ENCODE measurements around the gene NRN1L.
A peak's percentile ranks its signal among the peaks of the same experiment; 100 is the strongest.
"Not testable (repeated sequence)": the region's sequence is repeated elsewhere in the genome, so short reads cannot be mapped to it uniquely, and the experiment has no call there.

The NRN1L gene

DNA sequence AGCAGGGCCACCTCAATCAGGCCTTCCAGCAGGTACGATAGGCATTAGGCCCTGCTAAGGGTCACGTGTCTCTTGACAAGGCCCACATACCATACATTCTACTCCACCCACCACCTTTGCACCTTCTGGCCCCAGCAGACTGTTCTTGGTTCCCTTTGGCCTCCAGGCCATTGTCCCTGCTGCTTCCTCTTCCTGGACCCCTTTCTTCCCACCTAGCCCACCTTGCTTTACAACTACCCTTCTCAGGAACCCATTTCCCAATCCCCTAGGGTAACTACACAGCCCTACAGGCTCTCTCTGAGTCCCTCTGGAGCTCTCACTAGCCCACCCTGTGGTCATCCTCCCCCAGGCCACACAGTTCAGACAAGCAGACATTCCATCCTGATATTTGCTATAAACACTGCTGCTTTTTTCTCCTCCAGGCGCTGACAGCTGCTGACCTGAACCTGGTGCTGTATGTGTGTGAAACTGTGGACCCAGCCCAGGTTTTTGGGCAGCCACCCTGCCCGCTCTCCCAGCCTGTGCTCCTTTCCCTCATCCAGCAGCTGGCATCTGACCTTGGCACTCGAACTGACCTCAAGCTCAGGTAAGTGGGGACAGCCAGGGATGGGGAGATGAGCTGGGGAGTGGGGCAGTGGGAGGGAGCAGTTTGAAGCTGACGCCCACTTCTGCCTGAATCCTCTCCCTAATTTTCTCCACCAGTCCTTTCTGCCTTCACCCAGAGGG, 1.4 kb upstream of the NRN1L start:
- DNase-seq, result no peak

DNA sequence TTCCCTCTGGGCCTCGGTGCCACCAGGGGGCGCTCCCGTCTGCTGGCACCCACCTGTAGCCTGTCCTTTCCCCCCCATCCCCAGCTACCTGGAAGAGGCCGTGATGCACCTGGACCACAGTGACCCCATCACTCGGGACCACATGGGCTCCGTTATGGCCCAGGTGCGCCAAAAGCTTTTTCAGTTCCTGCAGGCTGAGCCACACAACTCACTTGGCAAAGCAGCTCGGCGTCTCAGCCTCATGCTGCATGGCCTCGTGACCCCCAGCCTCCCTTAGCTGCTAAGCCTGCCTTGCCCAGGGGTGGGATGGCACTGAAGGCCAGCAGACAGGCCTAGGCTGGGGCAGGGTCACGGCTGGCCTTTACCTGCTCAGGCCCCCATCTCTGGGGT, 818 bp upstream of the NRN1L start:
- peak; percentile 78 for DNase-seq

DNA sequence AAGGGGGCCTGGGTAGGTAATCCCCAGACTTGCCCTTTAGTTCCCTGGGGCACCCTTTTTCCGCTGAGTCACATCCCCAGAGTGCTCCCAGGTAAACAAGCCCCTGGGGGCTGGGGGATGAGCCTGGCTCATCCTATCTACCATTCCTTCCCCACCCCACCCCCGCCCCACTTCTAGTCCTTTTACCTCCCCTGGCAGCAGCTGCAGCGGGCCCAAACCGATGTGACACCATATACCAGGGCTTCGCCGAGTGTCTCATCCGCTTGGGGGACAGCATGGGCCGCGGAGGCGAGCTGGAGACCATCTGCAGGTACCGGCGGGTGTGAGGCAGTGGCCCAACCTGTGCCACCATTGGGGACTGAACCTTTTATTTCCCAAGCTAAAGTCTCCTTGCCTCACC, 860 bp downstream of the NRN1L start:
- DNase-seq, result no peak

DNA sequence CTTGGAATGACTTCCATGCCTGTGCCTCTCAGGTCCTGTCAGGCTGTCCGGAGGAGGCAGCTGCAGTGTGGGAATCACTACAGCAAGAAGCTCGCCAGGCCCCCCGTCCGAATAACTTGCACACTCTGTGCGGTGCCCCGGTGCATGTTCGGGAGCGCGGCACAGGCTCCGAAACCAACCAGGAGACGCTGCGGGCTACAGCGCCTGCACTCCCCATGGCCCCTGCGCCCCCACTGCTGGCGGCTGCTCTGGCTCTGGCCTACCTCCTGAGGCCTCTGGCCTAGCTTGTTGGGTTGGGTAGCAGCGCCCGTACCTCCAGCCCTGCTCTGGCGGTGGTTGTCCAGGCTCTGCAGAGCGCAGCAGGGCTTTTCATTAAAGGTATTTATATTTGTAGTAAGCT, 1.3 kb downstream of the NRN1L start:
- no peak for DNase-seq

DNA sequence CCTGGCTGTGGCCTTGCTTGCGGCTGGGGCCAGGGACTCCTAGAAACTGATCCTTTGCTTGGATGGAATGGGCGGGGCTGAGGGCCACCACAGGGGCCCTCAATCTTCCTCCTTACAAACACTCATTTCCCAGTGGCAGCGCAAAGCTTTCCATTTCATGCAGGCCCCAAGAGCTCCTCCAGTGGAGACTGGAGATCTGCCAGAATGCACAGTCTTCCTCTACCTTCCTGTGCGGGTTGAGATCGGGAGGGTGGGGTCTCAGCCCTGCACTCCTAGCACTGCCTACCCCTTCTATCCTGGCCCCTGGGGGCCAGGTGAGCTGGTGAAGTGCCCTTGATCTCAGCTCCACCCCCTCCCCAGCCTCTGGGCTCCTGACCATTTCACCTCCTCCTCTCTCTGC, 1.7 kb downstream of the NRN1L start:
- no peak for DNase-seq

DNA sequence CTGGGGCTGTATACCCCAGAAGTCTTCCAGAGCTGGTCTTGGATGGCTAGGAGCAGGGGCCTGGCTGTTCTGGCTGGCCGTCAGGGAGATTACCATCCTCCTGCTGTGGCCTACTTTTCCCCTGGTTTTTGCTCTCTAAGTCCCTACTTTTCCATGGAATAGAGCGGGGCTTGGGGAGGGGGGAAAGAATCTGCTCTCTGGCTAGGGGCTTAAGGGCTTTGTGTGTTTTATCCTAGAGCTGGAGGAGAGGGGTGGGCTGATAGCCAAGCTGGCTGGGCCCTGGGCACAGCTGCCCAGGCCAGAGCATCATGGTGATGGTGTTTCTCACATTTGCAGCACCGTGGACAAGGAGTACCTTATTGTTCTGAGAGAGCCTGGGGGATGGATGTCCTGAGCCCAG, 3.6 kb downstream of the NRN1L start:
- no peak for DNase-seq

DNA sequence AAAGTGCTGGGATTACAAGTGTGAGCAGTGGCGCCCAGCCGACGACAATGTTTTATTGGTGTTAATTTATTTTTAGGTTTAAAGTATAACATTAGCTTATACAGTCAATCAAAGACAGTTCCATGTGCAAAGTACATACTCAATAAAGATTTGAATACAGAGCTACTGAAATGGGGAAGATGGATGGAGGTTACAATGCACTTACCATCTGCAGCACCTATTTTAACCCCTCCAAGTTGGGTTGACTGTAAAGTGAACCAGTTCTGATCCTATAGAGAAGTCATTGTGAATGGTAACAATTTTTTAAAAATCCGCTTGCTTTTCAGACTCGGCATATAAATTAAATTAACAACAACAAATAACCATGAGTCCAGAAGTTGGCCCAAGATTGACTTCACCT, 7.7 kb downstream of the NRN1L start:
- DNase-seq, result no peak

DNA sequence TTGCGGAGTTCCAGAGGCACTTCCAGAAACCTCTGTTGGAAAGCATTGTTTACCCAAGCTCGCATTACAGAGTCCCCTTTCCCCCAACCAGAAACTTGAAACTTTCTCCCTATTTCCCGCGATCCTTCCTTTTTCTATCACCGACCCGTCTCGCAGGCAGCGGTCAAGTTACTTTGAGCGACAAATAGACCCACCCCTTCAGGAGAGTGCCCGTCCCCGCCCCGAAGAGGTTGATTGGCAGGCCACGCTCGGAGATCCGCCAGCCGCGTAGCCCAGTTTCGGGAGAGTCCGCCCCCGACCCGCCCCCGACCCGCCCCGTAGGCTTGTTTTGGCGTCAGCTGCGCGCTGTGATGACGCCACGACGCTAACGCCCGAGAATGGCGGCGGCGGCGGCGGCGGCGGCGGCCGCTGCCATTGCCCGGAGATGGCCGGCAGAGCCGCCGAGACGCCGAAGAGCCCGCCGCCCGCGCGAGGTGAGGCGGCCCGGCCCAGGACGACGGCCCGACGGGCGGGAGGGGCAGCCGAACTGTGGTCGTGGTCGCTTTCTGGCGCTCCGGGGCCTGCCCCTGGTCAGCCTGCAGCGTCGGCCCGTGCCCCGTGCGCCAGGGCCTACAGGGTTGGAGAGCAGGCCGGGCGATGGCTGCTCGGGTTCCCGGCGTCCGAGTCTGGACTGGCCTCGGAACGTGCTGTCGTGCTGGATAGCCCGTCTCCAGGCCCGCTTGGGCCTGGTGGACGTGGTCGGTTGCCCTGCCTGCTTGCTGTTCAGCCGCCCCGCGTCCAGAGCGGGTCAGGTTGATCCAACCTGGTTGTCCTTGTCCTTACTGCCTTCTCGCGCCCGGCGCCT, 8.4 kb downstream of the NRN1L start, which contains the start of gene PSKH1:
PSKH1 (plus strand) TSS at position 356 of the 844 bp plus-strand sequence. CDS start 15,496 bp downstream, outside the sequence.
- peak; percentile 97 for DNase-seq

DNA sequence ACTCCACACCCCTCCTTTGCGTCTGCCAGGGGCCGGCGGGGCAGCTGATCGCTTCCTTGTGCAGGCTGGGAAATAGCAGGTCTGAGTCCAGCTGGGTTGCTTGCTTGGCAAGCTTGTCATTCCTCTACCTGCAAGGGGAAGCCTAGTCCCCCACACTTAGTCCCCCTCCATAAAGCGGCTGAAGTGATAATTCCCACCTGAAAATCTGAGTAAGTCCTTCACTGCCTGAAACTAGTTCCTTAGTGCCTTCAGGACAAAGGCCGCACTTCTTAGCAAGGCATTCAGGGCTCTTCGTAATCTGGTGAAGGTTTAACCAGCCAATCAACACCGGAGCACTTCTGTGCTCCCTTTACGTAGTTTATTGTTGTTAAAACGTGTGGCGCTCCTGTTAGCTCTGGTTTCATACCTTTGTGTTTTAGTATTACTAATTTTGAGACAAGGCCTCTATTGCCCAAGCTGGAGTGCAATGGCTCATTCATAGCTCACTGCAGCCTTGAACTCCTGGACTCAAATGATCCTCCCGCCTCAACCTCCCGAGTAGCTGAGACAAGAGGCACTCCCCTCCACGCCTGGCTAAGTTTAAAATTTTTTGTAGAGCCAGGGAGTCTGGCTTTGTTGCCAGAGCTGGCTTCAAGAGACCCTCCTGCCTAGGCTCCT, 9.2 kb downstream of the NRN1L start:
- no peak for DNase-seq

DNA sequence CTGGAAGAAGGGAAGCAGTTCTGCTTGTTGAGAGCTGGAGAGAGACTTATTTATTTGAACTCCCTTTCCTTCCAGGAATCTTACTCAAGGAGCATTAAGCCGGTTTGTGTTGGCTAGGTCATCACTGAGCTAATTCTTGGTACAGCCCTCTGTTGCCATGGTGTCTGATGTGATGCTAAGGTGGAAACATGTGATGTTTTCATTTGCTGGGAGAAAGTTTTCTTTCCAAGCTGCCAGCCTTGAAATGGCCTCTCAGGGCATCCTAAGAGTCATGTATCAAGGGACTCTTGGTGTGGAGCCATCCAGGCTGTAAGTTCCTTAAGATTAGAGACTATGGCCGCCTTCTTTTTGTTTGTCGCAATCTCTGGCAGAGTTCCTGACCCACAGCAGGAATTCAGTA, 12.5 kb downstream of the NRN1L start:
- no peak for DNase-seq

DNA sequence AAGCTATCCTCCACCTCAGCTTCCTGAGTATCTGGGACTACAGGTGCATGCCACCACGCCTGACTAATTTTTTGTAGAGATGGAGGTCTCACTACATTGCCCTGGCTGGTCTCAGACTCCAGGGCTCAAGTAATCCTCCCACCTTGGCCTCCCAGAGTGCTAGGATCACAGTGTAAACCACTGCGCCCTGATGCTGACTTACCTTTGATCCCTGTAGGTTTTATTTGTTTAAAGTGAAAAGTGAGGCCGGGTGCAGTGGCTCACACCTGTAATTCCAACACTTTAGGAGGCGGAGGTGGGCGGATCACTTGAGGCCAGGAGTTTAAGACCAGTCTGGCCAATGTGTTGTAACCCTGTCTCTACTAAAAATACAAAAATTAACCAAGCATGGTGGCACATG, 17.0 kb downstream of the NRN1L start:
- no peak for DNase-seq

DNA sequence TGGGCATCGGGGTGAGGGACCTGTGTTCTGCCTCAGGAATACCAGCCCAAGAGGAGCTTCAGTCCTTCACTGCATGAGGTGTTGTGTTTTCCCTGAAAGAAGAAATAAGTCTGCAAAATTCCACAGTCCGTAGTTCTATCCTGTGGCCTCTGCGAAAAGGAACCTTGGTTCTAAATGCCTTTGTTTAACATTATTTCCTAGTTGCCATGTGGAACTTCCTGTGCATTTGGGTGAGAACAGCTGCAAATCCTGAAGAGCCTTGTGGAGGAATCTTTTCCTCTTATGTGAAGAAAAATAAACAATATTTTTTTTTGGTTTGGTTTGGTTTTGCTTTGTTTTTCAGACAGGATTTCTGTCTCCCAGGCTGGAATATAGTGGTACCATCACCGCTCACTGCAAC, 18.1 kb downstream of the NRN1L start:
- no peak for DNase-seq

DNA sequence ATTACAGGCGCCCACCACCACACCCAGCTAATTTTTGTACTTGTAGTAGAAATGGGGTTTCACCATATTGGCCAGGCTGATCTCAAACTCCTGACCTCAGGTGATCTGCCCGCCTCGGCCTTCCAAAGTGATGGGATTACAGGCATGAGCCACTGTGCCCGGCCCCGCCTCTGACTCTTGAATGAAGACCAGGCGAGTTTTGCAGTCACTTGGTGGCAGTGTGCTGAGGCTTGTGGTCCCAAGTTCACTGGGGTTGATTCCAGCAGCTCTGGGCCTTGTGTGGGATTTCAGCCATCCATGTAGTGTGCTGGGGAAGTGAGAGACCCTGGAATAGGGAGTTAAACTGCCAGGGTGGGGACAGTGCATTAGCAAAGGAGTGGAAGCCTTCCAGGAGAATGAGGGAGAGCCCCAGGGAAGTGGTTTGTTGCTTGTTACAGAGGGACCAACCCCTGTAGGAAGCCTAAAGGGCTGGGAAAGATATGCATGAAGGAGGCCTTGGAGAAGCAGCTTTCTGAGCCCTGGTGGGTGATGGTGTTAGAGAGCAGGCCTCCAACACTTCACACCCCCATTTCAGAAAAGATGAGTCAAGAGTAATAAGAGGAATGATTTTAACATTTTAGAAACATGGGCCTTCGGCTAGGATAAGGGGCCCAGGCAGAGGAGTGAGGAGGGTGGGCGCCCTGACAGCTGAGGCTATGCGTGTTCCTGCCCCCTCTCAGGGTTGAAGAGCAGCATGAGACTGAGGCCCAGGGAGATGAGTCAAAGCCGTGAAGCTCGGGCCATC, 22.9 kb downstream of the NRN1L start:
- no peak for DNase-seq

DNA sequence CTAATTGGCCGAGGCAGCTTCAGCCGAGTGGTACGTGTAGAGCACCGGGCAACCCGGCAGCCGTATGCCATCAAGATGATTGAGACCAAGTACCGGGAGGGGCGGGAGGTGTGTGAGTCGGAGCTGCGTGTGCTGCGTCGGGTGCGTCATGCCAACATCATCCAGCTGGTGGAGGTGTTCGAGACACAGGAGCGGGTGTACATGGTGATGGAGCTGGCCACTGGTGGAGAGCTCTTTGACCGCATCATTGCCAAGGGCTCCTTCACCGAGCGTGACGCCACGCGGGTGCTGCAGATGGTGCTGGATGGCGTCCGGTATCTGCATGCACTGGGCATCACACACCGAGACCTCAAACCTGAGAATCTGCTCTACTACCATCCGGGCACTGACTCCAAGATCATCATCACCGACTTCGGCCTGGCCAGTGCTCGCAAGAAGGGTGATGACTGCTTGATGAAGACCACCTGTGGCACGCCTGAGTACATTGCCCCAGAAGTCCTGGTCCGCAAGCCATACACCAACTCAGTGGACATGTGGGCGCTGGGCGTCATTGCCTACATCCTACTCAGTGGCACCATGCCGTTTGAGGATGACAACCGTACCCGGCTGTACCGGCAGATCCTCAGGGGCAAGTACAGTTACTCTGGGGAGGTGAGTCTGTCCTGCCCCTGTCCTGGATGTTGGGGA, 24.5 kb downstream of the NRN1L start:
- no peak for DNase-seq

DNA sequence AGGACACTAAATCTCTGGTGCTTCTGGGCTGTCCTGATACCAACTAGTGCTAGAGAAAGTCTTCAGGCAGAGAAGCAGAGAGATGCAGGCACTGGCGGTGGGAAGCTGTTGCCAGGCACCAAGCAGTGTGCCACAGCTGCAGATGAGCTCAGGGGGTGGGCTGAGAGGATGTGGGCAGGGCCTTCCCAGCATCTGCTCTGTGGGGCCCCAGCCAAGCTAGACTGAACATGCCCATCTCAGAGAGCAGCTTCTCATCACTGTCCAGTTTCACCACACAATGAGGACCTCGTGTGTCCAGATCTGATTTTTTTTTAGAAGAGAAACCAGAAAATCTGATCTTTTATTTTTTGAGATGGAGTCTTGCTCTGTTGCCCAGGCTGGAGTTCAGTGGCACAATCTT, 25.5 kb downstream of the NRN1L start:
- DNase-seq, result no peak

DNA sequence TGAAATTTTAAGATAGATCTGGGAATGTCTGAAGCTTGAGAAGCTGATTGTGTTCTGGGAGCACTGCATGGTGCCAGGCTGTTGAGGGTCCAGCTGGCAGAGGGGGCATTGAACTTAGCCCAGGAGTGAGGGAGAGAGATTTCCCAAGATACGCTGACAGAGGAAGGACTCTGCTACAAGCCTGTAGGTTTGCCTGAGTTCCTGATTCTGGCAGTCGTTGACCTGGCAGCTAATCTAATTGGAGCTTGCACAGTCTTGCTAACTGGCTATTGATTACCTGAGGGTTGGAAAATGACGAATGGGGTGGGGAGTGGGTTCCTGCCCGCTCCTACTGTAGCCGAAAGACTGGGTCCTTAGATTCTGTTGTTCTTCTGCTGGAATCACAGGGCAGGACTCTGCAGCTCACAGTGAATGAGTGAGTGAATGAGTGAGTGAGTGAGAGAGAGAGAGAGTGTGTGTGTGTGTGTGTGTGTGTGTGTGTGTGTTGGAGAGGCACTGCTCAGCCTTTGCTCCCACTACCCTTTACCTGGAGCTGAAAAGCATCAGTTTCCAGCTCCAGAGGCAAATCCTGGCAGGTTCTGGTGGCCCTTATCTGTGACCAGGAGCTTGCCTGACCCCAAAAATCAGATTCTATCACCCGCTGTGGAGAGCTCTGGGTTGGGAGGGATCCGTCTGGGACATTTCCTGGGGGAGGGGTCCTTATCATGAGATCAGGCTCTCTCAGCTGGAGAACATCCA, 30.2 kb downstream of the NRN1L start:
- DNase-seq, result no peak

DNA sequence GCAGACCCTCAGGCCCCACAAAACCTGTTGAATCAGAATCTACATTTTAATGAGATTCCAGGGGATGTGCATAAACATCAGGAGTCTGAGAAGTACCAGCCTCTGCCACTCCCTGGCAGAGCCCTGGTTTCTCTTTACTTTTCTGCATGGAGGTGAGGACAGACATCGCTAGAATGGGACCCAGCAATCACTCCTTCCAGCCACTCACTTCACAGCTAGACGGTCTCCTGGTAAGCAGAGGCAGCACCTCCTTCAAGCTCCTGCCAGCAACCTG, 30.7 kb downstream of the NRN1L start:
- DNase-seq, result not testable (repeated sequence)

DNA sequence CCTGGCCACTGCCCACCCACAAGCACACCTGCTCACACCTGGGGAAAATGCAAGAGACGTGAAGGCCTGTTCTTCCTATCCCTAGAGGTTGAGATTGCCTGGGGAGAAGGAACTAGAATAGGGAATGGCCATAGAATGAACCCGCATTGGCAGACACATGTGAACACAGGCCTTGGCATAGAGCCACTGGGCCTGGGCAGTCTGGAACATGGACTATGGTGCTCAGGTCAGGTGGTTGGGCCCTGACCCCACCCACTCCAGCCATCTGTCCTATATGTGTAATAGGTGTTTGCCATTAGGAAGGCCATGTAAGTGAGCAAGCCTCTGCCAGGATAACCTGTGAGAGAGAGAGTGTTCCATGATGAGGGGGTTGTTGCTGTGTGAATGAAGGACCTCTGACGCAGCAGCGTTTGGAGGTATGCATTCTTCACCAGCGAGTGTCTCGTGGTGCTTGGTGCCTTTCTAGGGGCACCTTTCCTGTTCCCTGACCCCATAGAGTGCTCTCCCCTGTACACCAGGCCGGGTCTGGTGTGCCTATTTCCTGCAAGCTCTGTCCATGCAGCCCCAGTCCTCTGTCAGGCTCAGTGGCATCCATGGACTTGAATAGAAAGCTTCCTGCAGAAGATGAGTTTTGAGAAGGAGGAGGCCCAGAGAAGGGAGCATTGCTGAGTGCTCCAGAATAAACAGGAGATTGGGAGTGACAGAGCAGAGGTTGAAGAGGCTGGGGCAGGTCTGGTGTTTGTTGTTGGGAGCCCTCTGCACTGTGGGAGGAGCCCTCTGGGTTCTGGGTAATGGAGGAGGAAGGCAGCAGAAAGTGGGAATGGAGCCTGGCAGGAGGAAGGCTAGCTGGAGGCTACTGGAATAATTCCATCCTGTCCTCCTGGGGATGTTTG, 31.4 kb downstream of the NRN1L start:
- DNase-seq, result no peak

DNA sequence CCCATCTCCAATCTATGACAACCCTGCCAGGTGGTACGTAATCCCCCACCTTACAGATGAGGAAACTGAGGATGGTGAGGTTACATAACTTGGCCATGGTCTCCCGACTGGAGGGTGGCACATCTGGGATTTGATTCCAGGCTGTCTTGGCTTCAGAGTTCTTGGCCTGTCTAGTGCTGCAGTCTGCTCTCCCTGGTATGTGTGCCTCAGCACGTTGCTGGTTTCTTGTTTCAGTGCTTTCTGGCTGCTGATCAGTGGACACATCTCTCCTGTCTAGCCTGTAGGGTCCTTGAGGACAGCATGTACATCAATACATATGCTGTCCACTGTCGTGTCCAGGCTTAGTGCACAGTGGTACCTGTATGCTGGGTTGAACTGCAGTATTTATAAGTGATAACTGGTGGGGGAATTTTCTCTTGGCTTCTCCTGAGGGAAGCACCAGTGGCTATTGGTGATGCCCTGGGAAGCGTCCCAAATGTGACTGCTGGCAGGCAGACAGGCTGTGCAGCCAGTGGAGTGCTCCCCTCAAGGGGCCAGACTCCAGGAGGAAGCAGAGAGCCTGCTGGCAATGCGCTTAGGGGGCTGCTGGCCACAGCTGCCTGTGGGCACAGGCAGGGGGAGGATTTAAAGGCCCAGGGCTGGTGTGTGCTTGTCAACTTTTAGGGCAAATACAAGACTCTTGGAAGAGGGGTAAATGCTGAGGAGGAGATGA, 32.6 kb downstream of the NRN1L start:
- no peak for DNase-seq

DNA sequence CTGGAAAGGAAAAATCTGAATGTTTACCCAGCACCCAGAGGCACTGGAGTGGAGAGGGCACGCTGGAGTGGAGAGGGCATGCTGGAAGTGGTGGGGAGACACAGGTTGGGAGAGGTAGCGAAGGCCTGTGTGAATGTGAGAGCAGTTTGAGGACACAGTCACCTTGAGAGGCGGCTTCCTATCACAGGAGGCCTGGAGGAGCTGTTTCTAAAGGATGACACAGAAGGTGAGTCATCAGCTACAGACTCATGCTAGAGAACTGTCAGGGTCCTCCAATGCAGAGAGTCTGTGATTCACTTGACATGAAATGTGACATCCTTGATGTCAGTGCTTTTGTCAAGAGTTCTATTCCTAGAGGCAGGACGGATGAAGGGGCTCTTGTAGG, 33.2 kb downstream of the NRN1L start:
- DNase-seq, result peak; percentile 68

Measured in stimulated activated CD4-positive, alpha-beta T cell treated with anti-CD3 and anti-CD28 coated beads, Interleukin-15, amount 100 ng/mL, for 24 hours (primary cell).